ENCODE results near the gene TERB1.

TERB1 gene

DNA sequence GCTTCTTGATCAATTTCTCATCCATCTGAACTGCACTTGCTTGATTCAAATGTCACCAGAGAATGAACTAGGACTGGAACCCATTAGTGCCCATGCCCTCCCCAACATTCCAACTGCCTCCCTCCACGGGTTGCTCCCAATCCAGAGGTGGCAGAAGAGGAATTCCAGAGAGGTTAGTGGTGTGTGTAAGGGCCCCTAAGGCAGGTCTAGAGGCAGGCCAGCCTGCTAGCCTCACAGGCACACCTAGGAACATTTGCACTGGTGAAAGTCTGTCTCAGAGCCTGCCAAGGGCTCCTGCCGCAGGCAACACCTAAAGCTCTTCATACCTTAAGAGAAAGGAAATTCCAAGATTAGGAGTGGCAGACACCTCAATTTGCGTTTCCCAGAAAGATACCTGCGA is 83.6 kb downstream of the TERB1 start:
- no peak overlapping the region for H3K27ac ChIP-seq
- no peak for TF ChIP-seq ZFX (IDR thresholded peaks at IDR 0.05)
- TF ChIP-seq, protein P1, sequence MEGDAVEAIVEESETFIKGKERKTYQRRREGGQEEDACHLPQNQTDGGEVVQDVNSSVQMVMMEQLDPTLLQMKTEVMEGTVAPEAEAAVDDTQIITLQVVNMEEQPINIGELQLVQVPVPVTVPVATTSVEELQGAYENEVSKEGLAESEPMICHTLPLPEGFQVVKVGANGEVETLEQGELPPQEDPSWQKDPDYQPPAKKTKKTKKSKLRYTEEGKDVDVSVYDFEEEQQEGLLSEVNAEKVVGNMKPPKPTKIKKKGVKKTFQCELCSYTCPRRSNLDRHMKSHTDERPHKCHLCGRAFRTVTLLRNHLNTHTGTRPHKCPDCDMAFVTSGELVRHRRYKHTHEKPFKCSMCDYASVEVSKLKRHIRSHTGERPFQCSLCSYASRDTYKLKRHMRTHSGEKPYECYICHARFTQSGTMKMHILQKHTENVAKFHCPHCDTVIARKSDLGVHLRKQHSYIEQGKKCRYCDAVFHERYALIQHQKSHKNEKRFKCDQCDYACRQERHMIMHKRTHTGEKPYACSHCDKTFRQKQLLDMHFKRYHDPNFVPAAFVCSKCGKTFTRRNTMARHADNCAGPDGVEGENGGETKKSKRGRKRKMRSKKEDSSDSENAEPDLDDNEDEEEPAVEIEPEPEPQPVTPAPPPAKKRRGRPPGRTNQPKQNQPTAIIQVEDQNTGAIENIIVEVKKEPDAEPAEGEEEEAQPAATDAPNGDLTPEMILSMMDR (conservative IDR thresholded peaks at IDR 0.05), result no peak

DNA sequence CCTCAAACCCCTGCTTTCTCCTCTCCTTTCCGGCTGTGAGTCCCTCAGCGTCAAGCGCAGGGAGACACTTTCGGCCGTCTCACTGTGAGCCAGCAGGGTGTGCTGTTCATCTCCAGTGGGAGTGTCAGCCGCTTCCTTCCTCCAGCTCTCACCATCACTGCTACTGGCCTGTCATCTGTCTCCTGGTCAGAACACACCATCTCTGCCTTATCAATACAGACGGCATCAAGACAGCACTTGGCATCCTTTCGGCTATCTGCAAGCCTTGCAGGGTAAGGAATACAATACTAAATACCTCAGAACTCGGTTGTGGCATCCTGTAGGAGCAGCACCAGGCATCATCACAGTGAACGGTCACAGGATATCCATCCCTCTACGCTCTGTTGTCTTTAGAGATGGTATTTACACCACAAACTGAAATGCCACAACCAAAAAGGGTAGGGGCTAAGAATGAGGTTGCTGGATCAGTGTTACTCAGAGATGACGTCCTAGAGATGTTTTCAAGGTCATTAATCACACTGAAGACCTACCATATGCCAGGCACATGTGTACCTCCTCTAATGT is 84.2 kb downstream of the TERB1 start:
- no peak overlapping the region for H3K27ac ChIP-seq
- no peak for TF ChIP-seq ZFX (IDR thresholded peaks at IDR 0.05)

DNA sequence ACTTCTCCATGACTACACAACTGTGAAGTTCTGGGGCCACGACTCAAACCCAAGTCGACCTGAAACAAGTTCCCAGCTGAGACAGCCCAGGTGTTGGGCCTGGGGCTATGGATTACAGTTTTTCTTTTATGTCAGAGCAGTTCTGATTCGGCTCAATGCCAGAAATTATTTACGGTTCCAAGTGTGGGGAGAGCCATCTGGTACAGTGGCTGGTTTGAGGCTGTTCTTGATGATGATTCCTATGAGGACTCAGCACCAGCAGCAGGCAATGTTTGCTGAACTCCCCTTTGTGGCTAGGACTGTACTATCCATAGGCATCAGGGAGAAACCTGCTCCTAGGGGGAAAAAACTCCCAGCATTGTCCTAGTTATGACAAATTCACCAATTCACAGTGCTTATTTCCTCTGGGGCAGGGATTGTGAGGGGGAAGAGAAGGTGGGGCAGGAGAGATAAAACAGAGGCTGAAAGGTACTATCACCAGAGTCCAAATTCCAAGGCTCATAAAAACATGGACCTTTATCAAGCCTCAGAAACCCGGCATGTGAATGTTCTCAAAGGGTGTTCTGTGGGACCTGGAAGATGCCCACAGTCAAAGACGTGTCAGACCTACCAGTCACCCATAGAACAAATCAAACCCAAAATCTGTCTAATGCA is 86.6 kb downstream of the TERB1 start:
- H3K27ac ChIP-seq, result no peak overlapping the region
- TF ChIP-seq, protein P1 (conservative IDR thresholded peaks at IDR 0.05), result no peak
- TF ChIP-seq ZFX (IDR thresholded peaks at IDR 0.05), result no peak

DNA sequence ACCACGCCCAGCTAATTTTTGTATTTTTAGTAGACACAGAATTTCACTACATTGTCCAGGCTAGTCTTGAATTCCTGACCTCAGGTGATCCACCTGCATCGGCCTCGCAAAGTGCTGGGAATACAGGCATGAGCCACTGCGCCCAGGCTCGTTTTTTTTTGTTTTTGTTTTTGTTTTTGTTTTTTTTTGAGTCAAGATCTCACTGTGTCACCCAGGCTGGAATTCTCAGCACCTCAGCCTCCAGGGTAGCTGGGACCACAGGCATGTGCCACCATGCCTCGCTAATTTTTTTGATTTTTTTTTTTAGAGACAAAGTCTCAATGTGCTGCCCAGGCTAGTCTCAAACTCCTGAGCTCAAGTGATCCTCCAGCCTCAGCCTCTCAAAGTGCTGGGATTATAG is 87.3 kb downstream of the TERB1 start:
- no peak overlapping the region for H3K27ac ChIP-seq
- TF ChIP-seq ZFX (IDR thresholded peaks at IDR 0.05), result no peak
- TF ChIP-seq, protein P1 (conservative IDR thresholded peaks at IDR 0.05), result no peak

DNA sequence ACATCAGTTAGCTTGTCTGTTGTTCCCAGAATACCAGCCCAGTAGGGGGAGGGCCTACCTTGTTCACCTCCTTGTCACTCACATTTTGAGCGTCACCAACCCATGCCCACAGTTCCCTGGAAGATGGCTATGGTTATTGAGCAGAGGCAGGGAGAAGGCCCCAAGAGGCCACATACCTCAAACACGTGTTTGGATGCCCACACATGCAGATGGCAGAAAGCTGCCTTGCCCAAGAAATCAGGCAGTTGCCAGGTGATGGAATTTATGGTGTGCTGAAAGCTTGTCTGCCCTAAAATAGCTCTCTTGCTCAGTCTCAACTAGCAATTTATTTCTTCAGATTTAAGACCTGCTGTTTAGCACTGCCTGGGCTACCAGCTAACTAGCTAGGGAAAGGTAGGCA is 88.3 kb downstream of the TERB1 start:
- no peak overlapping the region for H3K27ac ChIP-seq
- TF ChIP-seq, protein P1 (conservative IDR thresholded peaks at IDR 0.05), result no peak
- no peak for TF ChIP-seq ZFX (IDR thresholded peaks at IDR 0.05)

DNA sequence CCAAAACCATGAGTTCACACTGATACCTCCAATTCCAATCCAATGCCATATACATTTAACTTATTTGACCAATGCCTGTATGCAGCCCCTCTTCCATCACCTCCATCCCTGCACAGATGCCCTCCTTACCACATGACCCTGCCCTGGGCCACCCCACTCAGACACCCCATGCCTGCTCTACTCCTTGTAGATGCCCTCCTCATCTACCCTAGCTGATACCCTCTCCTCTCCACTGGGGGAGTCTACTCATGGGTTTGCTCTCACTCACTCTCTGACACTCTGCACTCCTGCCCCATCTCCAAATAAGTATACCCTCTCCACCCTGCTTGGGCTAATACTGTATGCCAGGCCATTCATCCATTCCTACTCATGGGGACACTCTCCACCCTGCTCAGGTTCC is 88.9 kb downstream of the TERB1 start:
- H3K27ac ChIP-seq, result no peak overlapping the region
- TF ChIP-seq, protein P1 (conservative IDR thresholded peaks at IDR 0.05), result no peak
- no peak for TF ChIP-seq ZFX (IDR thresholded peaks at IDR 0.05)

DNA sequence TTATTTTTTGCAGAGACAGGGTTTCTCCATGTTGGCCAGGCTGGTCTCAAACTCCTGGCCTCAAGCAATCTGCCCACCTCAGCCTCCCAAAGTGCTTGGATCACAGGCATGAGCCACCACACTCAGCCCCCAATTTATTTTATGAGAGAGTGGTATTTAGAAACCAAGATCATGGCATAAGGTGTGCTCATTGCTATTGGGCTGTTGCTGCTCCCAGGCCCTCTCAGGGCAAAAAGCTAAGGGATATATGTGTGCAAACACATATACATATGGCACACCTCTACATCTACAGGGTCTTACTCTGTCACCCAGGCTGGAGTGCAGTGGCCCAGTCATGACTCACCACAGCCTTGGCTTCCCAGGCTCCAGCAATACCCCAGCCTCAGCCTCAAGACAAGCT is 89.8 kb downstream of the TERB1 start:
- H3K27ac ChIP-seq, result no peak overlapping the region
- TF ChIP-seq ZFX (IDR thresholded peaks at IDR 0.05), result no peak
- TF ChIP-seq, protein P1 (conservative IDR thresholded peaks at IDR 0.05), result no peak

DNA sequence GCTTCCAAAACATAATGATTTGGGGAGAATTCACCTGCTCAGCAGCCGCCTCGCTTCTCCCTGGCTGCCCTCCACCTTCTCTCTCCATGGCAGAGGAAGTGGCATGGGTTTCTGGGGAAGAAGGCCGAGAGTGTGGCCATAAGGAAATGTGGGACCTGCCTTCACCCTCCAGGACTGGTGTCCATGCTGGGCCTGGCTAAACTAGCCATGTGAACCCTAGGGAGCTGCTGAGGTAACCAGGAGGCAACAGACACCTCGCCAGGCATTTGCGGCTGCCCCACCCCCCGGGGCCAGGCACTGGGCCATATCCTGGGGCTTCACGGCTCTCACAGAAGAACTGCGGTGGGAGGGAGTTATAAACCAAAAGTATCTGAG is 94.9 kb downstream of the TERB1 start:
- TF ChIP-seq, protein P1 (conservative IDR thresholded peaks at IDR 0.05), result no peak
- TF ChIP-seq ZFX (IDR thresholded peaks at IDR 0.05), result no peak
- peak overlapping the region; percentile 51 for H3K27ac ChIP-seq
